NCI-H1105 treated with DMSO at 0.1 percent for 48 hours (cell line): ENCODE results near the gene RNLS.
"Not testable (repeated sequence)": the region's sequence is repeated elsewhere in the genome, so short reads cannot be mapped to it uniquely, and the experiment has no call there.

ENCODE experiments used
- DNase-seq: peaks from one replicate; lab custom pipeline; 2025; lab: John Stamatoyannopoulos, UW

RNLS gene

GRCh38 chr10:88388324-88388723 lies 194.8 kb downstream of the RNLS start:
- no peak for DNase-seq

- DNase-seq: no peak
Observed at GRCh38 chr10:88386821-88387773, 196.0 kb downstream of the RNLS start.

- no peak for DNase-seq
Observed at GRCh38 chr10:88386204-88386788, 196.8 kb downstream of the RNLS start.

GRCh38 chr10:88385601-88386203 lies 197.4 kb downstream of the RNLS start:
- no peak for DNase-seq

- no peak for DNase-seq
Observed at GRCh38 chr10:88383276-88383675, 199.8 kb downstream of the RNLS start.

GRCh38 chr10:88382699-88383098 lies 200.4 kb downstream of the RNLS start:
- no peak for DNase-seq

GRCh38 chr10:88379575-88379974 lies 203.5 kb downstream of the RNLS start:
- no peak for DNase-seq

GRCh38 chr10:88377510-88377909 lies 205.6 kb downstream of the RNLS start:
- DNase-seq: no peak

GRCh38 chr10:88374392-88375175 lies 208.5 kb downstream of the RNLS start:
- DNase-seq: no peak

- no peak for DNase-seq
Observed at GRCh38 chr10:88372881-88373592, 210.1 kb downstream of the RNLS start.

GRCh38 chr10:88372051-88372715 lies 210.9 kb downstream of the RNLS start:
- DNase-seq: no peak

- DNase-seq: no peak
Observed at GRCh38 chr10:88370713-88371112, 212.4 kb downstream of the RNLS start.

GRCh38 chr10:88366772-88367171 lies 216.3 kb downstream of the RNLS start:
- no peak for DNase-seq

GRCh38 chr10:88361995-88362807 lies 220.9 kb downstream of the RNLS start:
- no peak for DNase-seq

GRCh38 chr10:88361494-88361893 lies 221.6 kb downstream of the RNLS start:
- DNase-seq: no peak

GRCh38 chr10:88355750-88356149 lies 227.4 kb downstream of the RNLS start:
- not testable (repeated sequence) for DNase-seq

GRCh38 chr10:88347597-88348304 lies 235.4 kb downstream of the RNLS start:
- DNase-seq: no peak

- no peak for DNase-seq
Observed at GRCh38 chr10:88347022-88347421, 236.1 kb downstream of the RNLS start.
